ENCODE measurements around the gene COASY. TPM values are rescaled to one million over a fixed set of nuclear protein-coding genes. Genes with fewer than 3 reads are reported as not detected.

COASY gene
- total RNA-seq, 3 donors from 2014 or later (not counting 1 experiment from before 2014, with no cell fraction given), result 61.1 to 67.8 (median 62.3) TPM

DNA sequence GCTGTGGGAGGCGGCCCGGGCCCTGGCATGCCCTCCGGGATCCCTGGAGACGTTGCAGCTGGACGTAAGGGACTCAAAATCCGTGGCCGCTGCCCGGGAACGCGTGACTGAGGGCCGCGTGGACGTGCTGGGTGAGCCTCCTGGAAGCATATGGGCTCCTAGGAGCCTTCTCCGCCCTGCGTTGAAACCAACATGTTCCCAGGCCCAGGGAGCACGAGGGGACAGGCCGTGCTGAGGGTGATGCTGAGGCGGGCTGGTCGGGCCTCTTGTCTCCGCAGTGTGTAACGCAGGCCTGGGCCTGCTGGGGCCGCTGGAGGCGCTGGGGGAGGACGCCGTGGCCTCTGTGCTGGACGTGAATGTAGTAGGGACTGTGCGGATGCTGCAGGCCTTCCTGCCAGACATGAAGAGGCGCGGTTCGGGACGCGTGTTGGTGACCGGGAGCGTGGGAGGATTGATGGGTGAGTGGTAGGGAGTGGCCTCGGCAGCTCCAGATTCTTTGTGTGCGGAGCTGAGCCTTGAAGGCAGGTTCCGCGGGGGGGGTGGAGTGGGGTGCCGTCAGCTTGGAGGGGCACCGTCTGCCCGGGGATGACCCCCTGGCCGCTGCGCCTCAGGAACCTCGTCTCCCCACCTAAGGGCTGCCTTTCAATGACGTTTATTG lies 8.7 kb upstream of the COASY start:
- H3K4me1 ChIP-seq (ENCODE audit: control insufficient read depth, insufficient read depth, low read length), result peaks cover 37% of the 10 kb centered on the region
- H3K4me1 Mint-ChIP-seq, result peaks cover 18 to 43% of the 10 kb centered on the region in 2 donors
- WGBS (ENCODE audit: insufficient coverage), result 95% methylated on average over 45 of the region's 45 CpGs

DNA sequence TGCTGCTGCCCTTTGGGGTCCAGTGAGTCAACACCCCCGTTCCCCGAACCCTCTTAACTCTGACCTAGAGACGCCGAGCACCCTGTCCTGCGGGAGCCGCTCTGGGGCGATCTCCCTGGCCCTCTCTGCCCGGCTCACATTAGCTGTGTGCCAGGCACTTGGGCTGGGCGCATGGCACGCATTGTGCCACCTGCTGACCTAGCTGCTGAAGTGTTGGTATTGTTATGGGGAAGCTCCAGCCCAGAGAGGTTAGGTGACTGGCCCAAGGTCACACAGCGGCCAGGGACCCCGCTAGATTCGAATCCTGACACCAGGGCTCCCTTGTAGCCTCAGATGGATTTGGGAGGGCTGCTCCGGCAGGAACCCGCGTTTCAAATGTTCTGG lies 8.1 kb upstream of the COASY start:
- TF ChIP-seq, protein P1, sequence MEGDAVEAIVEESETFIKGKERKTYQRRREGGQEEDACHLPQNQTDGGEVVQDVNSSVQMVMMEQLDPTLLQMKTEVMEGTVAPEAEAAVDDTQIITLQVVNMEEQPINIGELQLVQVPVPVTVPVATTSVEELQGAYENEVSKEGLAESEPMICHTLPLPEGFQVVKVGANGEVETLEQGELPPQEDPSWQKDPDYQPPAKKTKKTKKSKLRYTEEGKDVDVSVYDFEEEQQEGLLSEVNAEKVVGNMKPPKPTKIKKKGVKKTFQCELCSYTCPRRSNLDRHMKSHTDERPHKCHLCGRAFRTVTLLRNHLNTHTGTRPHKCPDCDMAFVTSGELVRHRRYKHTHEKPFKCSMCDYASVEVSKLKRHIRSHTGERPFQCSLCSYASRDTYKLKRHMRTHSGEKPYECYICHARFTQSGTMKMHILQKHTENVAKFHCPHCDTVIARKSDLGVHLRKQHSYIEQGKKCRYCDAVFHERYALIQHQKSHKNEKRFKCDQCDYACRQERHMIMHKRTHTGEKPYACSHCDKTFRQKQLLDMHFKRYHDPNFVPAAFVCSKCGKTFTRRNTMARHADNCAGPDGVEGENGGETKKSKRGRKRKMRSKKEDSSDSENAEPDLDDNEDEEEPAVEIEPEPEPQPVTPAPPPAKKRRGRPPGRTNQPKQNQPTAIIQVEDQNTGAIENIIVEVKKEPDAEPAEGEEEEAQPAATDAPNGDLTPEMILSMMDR (IDR thresholded peaks at IDR 0.05), result no peak
- DNase-seq, result peak in 1 of 2 donors; percentile 54
- Mint-ChIP-seq H3K4me3 (peak overlapping the region; percentile 91), H3K27ac (peak overlapping the region; percentile 82 to 91), H3K9me3 (no peaks in the 10 kb centered on the region), H3K27me3 (ENCODE audit: low read depth in 2 of 2) (no peaks in the 10 kb centered on the region), H3K36me3 (no peaks in the 10 kb centered on the region), H3K4me1 (peaks cover 16 to 41% of the 10 kb centered on the region in 2 donors)
- 67% methylated on average over 16 of the region's 16 CpGs for WGBS (ENCODE audit: insufficient coverage)
- Histone ChIP-seq H3K4me1 (ENCODE audit: control insufficient read depth, insufficient read depth, low read length) (peaks cover 33% of the 10 kb centered on the region), H3K27ac (ENCODE audit: low read length) (peak overlapping the region; percentile 94), H3K9me3 (ENCODE audit: control insufficient read depth, insufficient read depth, low read length) (no peaks in the 10 kb centered on the region), H3K4me3 (ENCODE audit: low read length) (peak overlapping the region; percentile 86), H3K36me3 (ENCODE audit: control insufficient read depth, insufficient read depth, low read length) (no peaks in the 10 kb centered on the region), H3K27me3 (ENCODE audit: control insufficient read depth, insufficient read depth, low read length) (no peaks in the 10 kb centered on the region)
- intact Hi-C loops (cut with micrococcal nuclease), result loop anchor here (2.0 kb wide), 1 partner anchor 17 kb away; the partner anchor contains the start of gene NAGLU
- peak in 1 of 3 donors; percentile 16 for ATAC-seq

More for the DNA sequence above, 8.7 kb upstream of the COASY start:
- H3K9me3 Mint-ChIP-seq, result no peaks in the 10 kb centered on the region
- DNase-seq (no peak), ATAC-seq (no peak)
- peak overlapping the region; percentile 91 for H3K4me3 Mint-ChIP-seq
- no peak overlapping the region for H3K27ac ChIP-seq (ENCODE audit: low read length)
- no peaks in the 10 kb centered on the region for H3K36me3 ChIP-seq (ENCODE audit: control insufficient read depth, insufficient read depth, low read length)
- no peaks in the 10 kb centered on the region for H3K27me3 Mint-ChIP-seq (ENCODE audit: low read depth in 2 of 2)
- H3K27ac Mint-ChIP-seq, result peak overlapping the region in 1 of 2 donors; percentile 91
- TF ChIP-seq, protein P1 (IDR thresholded peaks at IDR 0.05), result no peak
- intact Hi-C loops (cut with micrococcal nuclease), result no loop called here
- no peaks in the 10 kb centered on the region for H3K36me3 Mint-ChIP-seq
- H3K27me3 ChIP-seq (ENCODE audit: control insufficient read depth, insufficient read depth, low read length), result no peaks in the 10 kb centered on the region
- H3K4me3 ChIP-seq (ENCODE audit: low read length), result no peak overlapping the region
- no peaks in the 10 kb centered on the region for H3K9me3 ChIP-seq (ENCODE audit: control insufficient read depth, insufficient read depth, low read length)

DNA sequence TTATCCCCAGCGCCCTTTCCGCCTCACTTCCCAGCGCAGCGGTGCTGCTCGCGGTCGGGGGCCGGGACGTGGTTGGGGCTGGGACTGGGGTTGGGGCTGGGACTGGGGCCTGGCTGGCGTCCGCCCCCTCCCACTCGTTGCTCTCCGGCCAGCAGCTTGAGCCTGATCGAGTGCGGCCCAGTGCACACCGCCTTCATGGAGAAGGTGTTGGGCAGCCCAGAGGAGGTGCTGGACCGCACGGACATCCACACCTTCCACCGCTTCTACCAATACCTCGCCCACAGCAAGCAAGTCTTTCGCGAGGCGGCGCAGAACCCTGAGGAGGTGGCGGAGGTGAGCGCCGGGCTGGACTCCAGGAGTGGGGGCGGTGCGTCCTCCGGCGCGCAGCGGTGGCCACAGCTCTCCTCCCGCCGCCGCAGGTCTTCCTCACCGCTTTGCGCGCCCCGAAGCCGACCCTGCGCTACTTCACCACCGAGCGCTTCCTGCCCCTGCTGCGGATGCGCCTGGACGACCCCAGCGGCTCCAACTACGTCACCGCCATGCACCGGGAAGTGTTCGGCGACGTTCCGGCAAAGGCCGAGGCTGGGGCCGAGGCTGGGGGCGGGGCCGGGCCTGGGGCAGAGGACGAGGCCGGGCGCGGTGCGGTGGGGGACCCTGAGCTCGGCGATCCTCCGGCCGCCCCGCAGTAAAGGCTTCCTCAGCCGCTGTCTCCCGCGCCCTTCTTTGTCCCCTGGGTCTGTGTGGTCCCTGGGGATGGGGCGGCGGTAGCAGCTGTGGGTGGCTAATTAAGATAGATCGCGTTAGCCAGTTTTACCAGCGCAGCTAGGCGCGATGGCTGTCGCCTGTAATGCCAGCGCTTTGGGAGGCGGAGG lies 7.5 kb upstream of the COASY start:
- no peaks in the 10 kb centered on the region for H3K27me3 ChIP-seq (ENCODE audit: control insufficient read depth, insufficient read depth, low read length)
- Mint-ChIP-seq H3K27ac (peak overlapping the region; percentile 82 to 91), H3K9me3 (no peaks in the 10 kb centered on the region), H3K4me1 (peaks cover 10 to 35% of the 10 kb centered on the region in 2 donors), H3K27me3 (ENCODE audit: low read depth in 2 of 2) (no peaks in the 10 kb centered on the region), H3K36me3 (no peaks in the 10 kb centered on the region), H3K4me3 (peak overlapping the region; percentile 91)
- H3K4me1 ChIP-seq (ENCODE audit: control insufficient read depth, insufficient read depth, low read length), result peaks cover 30% of the 10 kb centered on the region
- peak overlapping the region; percentile 94 for H3K27ac ChIP-seq (ENCODE audit: low read length)
- 1% methylated on average over 82 of the region's 82 CpGs for WGBS (ENCODE audit: insufficient coverage)
- no peaks in the 10 kb centered on the region for H3K9me3 ChIP-seq (ENCODE audit: control insufficient read depth, insufficient read depth, low read length)
- intact Hi-C loops (cut with micrococcal nuclease), result loop anchor here (2.0 kb wide), 1 partner anchor 18 kb away; the partner anchor contains the start of gene NAGLU
- DNase-seq, result peak; percentile 71 to 86
- peak overlapping the region; percentile 86 for H3K4me3 ChIP-seq (ENCODE audit: low read length)
- ATAC-seq, result peak; percentile 85 to 88 (median 88)
- no peaks in the 10 kb centered on the region for H3K36me3 ChIP-seq (ENCODE audit: control insufficient read depth, insufficient read depth, low read length)
- TF ChIP-seq, protein P1 (IDR thresholded peaks at IDR 0.05), result no peak

Measured in natural killer cell (primary cell).